ENCODE measurements around the gene STIMATE.

The STIMATE gene

GRCh38 chr3:52865994-52866393, 31.4 kb downstream of the STIMATE start:
- DNase-seq (ENCODE audit: low spot score): no peak

GRCh38 chr3:52860424-52860768, 37.0 kb downstream of the STIMATE start:
- no peak for DNase-seq (ENCODE audit: low spot score)

DNA sequence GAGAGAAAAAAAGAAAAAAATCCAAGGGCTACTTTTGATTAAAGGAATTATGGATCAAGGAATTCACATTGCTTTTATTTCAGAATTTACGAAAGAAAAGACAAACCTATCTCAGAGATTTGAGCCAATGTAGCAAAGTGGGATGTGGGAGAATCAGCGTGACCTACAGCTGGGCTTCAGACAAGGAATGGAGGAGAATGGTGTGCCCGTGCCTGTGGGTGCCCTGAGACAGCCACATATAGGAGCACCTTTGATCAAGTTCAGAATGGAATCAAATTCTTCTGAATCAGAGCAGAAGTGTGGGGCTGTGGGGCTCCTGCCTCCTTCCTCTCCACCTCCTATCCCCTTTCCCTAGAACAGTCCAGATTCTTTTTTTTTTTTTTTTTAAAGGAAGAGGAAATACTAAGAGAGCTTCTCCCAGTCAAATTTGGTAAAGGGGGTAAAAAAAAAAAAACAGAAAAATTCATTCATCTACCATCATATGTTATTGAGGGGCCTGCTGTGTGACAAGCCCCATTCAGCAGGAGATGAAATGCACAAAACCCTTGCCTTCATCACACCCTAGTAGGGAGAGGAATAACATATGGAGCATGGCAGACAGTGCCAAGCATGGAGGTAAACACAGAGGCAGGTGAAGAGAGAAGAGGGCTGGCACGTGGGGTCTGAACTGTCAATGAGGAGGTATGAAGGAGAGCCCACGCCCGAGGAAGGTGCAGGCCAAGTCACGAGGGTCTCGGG, 37.5 kb downstream of the STIMATE start:
- DNase-seq (ENCODE audit: low spot score): no peak

- DNase-seq (ENCODE audit: low spot score): no peak
These were observed 39.5 kb downstream of the STIMATE start for GRCh38 chr3:52857864-52858263.

- no peak for DNase-seq (ENCODE audit: low spot score)
These were observed 40.2 kb downstream of the STIMATE start for GRCh38 chr3:52857133-52857532.

DNA sequence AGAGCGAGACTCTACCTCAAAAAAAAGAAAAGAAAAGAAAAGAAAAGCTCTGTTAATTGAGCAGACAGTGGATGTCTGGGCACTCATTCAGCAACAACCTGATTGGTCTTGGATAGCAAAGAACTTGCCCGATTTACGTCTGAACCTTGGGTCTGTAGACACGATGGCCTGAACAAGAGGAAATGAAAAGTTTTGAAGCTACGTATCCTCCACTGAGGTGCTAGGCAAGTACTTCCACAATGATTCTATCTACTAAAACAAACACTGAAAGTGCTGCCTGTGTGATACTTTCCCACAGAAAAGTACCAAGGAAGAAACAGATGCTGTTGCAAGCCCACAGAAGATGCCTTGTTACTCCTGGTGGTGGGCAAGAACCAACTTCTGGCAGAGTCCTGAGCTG, 40.7 kb downstream of the STIMATE start:
- DNase-seq (ENCODE audit: low spot score): no peak

DNA sequence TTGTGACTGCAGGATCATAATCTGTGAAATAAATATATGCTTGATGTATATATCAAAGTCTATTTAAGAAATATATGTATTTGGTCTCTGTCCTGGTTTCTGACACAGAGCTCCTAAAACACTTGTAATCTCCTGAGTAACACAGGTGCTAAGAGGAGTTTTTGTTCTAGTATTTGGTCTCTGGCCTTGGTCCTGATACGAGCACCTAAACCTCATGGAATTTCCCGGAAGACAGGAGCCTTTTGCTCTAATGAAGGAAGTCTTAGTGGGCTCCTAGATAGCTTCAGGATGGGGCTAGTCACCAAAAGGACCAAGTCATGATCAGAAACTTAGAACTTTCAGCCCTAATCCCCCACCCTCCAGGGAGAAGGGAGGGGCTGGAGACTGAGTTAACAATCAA, 43.3 kb downstream of the STIMATE start:
- DNase-seq (ENCODE audit: low spot score): no peak

GRCh38 chr3:52852419-52852818, 44.9 kb downstream of the STIMATE start:
- DNase-seq (ENCODE audit: low spot score): no peak

DNA sequence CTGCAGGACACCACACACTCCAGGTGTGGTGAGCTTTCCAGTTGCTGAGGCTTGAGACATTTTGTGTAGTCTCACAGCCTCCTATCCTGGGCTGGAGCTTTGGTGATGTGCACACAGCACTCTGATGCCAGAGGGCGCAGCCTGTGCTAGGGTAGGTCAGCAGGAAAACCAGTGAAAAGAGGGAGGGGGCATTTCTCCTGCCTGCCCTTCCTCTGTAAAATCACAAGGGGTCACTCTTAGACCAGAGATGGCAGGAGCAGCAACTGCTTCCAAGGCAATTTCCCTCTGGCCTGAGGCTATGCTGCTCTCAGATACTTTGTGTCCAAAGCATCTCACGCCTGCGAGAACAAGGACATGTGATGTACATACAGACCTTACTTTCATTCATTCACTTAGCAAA, 46.0 kb downstream of the STIMATE start:
- DNase-seq (ENCODE audit: low spot score): peak; percentile 24

DNA sequence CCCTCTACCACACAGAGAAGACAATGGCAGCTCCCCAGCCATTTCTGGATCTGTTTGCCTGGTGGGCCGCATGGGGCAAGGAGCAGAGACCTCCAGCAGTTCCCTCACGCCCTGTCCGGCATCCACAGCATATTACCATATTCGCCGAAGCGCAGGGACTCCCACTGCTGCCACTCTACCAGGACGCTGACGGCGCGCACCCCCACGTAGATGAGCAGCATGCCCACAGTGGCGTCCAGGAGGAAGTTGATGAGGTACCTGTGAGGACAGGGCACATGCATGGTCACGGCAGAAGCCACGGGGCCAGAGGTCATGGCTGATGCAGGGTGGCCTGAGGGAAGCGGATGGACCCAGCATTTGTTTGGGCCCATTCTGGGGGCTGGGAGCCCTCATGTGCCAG, 47.7 kb downstream of the STIMATE start:
- DNase-seq (ENCODE audit: low spot score): no peak

DNA sequence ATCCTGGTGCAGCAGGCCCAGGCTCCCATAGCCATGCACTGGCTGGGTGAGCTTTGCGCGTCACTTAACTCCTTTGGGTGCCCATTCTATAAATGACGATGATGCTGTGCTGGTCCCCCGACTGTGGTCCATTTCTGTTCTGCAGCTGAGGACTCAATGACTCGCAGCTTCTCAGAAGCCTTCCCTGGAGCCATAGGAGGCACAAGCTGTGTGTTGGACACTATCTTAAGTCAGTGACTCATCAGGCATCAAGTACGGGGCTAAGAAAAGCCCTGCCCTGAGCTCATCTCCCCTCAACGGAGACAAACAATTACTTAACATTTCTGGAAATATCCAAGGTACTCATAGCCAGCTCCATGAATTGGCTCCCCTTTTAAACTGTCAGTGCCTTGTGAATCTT, 48.7 kb downstream of the STIMATE start:
- peak; percentile 38 for DNase-seq (ENCODE audit: low spot score)

- DNase-seq (ENCODE audit: low spot score): no peak
These were observed 49.6 kb downstream of the STIMATE start for GRCh38 chr3:52847726-52848125.

GRCh38 chr3:52847241-52847640, 50.1 kb downstream of the STIMATE start:
- no peak for DNase-seq (ENCODE audit: low spot score)

DNA sequence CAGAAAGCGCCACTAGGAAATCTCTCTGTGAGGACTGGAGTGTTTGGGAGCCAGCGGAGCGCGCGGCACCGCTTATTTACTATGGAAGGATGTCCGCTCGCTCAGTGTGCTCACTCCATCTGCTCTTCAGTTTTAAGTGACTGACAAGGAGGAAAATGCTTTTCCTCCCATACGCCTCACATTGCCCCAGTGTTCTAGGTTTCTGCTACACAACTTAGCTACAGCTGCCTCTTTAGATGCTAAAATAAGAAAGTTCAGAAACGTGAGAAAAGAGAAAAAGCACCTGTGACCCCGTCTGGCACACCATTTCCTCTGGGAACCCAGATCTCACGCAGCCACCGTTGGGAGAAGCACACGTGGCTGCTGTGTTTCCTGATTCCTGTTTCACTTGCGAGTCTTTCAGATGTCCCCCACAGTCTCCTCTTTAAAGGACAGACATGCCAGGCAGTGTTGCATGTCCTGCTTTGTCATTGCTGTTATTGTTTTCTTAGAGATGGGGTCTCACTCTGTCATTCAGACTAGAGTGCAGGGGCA, 50.8 kb downstream of the STIMATE start:
- no peak for DNase-seq (ENCODE audit: low spot score)

DNA sequence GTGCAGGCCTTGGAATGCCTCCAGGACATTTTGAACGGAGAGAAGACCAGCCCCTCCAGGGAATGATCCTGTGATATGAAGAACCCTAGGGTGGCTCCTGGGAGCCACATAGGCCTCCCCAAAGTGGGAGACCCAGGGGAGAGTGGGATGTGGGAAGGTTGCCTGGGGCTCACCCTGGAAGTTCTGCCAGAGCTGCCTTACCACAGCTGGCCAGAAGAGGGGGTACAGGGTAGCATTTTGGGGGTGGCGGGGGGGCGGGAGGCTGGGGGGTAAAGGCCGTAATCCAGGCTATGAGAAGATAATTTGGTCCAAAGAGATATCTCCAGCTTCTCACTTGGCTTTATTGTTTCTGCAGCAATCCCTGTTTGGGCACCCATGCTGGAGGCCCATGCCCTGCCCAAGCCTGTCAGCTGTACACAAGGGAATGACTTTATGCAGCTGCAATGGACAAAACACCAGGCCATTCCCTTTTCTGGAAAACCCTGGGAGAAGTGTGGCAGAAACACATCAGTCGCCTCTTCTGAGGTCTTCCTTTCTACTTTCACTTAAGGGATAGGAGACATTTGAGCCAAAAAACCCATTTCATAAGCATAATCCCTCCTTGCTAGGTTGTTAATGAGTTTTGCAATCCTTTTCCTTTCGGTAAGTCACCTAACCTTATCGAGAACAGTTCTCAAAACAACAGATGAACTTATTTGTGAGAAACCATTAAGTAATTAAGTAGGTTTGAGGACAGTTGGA, 51.5 kb downstream of the STIMATE start:
- DNase-seq (ENCODE audit: low spot score): peak; percentile 14

GRCh38 chr3:52845157-52845556, 52.2 kb downstream of the STIMATE start:
- no peak for DNase-seq (ENCODE audit: low spot score)

GRCh38 chr3:52844290-52844975, 52.9 kb downstream of the STIMATE start:
- DNase-seq (ENCODE audit: low spot score): no peak

- DNase-seq (ENCODE audit: low spot score): no peak
These were observed 53.5 kb downstream of the STIMATE start for GRCh38 chr3:52843881-52844280.

- DNase-seq (ENCODE audit: low spot score): no peak
These were observed 54.1 kb downstream of the STIMATE start for GRCh38 chr3:52843108-52843865.

- DNase-seq (ENCODE audit: low spot score): no peak
These were observed 54.9 kb downstream of the STIMATE start for GRCh38 chr3:52842424-52842823.

- DNase-seq (ENCODE audit: low spot score): no peak
These were observed 55.4 kb downstream of the STIMATE start for GRCh38 chr3:52841981-52842340.
